OCI-LY1 (cell line): Measurements from ENCODE around the gene PDZRN3.

Experiments
- CTCF ChIP-seq: fragments of 200-600 bp; sonication (generic), shearing (Covaris generic); IDR thresholded peaks from 2 replicates; pipeline ENCODE4 v1.5.1; 2017; ENCODE audit warnings: mild to moderate bottlenecking, antibody characterized with exemption, low read length, moderate library complexity, mixed read lengths
- EZH2 ChIP-seq: fragments of 200-600 bp; sonication (generic), shearing (Covaris generic); IDR thresholded peaks from 2 replicates; pipeline ENCODE4 v1.8.0; 2017; ENCODE audit warnings: borderline replicate concordance, mixed run types, mild to moderate bottlenecking, antibody characterized with exemption, low read length, moderate library complexity, mixed read lengths

- TF ChIP-seq CTCF (no peak), EZH2 (no peak)
Observed at GRCh38 chr3:73626106-73626505, 1.4 kb upstream of the PDZRN3 start.
